ENCODE measurements around the gene PTPRN2.

Gene PTPRN2

DNA sequence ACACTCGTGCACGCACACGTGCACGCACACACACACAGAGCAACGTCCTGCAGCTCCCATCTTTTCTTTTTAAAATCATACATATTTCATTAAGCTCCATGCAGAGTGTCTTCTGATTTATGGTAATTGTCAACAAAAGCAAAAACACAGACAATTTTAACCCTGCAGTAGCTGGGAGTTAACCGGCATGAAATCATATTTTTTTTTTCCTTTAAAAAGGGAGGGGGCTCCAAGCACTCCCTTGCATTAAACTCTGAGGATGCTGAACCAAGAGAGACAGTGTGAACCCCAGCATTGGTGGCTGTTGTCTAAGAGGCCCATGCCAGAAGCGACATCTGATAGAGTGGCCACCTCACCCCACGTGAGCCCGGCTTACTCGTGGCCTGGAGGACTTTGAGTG, 708.2 kb downstream of the PTPRN2 start:
- DNase-seq (ENCODE audit: low read depth in 4 of 4, low spot score in 1 of 4), result no peak

DNA sequence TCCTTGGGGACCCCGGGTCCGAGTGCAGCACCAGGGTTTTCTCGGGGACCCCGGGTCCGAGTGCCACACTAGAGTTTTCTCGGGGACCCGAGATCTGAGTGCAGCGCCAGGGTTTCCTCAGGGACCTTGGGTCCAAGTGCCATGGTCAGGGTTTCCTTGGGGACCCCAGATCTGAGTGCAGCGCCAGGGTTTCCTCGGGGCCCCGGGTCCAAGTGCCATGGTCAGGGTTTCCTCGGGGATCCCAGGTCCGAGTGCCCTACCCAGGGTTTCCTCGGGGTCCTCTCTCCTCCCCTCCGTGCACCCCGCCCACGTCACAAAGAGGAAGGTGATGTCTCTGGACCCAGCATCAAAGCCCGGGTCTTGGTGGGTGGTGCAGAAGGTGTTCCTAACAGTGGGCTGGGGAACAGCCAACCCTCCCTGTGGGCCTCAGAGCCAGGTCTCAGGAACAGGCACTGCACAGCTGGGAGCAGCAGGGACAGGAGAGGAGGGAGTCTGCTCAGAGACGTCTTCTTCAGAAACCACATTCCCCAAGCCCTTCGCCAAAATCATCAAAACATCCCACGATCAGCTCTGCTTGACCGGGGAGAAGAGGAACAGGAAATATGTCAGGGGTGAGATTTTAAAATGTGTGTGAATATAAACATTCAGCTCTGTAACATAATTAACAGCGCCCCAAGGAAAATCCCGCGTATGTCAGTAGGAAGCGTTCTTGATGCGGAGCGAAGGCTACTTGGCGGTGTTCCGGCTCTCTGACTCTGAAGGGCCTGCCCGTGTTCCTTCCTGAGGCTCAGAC, 710.1 kb downstream of the PTPRN2 start:
- DNase-seq (ENCODE audit: low read depth in 4 of 4, low spot score in 1 of 4), result no peak

DNA sequence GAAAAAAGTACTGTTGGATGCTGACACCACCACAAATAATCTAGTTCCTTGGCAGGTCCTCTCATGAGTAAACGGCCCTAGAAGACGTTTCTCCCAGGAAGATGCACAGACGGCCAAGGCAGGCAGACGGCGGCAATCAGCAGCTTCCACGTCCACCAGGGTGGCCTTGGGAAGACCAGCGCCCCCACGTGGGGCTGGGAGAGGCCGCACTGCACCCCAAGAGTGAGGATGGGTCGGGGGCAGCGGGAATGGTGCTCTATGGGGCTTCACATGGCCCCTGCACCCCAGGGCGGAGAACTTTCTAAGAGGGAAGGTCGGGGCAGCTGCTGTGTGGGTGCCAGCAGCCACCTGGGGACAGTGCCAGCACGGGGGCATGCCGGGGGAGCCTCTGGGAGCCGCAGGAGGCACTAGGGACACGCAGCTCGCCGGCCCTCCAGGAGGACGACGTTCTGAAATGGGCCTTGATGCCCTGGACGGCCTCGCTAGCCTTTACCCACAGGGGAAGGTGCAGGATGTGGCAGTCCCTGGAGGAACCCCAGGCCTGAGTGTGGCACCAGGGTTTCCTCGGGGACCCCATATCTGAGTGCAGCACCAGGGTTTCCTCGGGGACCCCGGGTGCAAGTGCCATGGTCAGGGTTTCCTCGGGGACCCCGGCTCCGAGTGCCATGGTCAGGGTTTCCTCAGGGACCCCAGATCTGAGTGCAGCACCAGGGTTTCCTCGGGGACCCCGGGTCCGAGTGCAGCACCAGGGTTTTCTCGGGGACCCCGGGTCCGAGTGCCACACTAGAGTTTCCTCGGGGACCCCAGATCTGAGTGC, 710.9 kb downstream of the PTPRN2 start:
- no peak for DNase-seq (ENCODE audit: low read depth in 4 of 4, low spot score in 1 of 4)

DNA sequence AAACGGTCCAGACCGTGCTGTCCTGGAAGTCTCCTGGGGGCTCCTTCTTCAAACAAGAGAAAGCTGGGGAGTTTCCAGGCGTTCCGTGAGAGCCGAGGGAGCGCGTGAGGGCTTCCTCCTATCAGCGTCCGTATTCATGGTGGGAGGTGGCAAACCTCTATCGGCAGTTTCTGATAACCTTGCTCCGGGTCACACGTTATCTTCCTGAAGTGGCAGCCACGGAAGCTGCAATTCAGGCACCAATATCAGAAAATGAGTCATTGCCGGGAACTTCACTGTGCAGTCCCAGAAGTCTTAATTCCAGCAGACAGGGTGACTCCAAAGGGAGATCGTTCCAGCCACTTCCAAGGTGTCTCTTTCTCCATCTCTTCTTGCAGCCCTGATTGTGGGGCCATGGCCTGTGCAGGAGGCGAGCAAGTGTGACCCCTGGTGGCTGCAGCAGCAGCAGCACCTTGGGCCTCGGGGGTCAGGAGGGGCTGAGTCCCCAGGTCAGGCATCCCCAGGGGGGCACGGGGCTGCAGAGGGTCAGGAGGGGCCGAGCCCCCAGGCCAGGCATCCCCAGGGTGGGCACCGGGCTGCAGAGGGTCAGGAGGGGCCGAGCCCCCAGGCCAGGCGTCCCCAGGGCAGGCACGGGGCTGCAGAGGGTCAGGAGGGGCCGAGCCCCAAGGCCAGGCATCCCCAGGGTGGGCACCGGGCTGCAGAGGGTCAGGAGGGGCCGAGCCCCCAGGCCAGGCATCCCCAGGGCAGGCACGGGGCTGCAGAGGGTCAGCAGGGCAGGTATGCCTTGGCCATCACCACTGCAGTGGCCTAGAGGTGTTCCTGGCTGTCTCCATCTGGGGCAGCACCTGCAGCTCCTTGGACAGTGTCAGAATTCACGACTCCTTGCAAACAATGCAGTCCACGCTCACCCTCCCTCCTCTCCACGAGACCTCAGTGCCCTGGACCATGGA, 712.1 kb downstream of the PTPRN2 start:
- DNase-seq (ENCODE audit: low read depth in 4 of 4, low spot score in 1 of 4), result peak; percentile 14 to 41 (median 30)

DNA sequence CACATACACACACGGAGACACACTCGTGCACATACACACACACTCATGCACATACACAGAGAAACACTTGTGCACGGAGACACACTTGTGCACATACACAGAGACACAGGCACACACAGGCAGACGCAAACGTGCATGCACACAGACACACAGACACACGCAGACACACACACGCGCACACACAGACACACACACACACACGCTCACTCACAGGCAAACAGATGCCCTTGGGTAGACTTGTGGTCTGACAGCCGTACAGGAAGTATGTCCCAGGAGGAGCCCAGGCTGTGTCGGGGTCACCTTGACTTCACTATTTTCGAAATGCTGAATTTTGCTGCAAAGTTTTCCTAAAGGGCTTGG, 712.8 kb downstream of the PTPRN2 start:
- DNase-seq (ENCODE audit: low read depth in 4 of 4, low spot score in 1 of 4), result no peak

DNA sequence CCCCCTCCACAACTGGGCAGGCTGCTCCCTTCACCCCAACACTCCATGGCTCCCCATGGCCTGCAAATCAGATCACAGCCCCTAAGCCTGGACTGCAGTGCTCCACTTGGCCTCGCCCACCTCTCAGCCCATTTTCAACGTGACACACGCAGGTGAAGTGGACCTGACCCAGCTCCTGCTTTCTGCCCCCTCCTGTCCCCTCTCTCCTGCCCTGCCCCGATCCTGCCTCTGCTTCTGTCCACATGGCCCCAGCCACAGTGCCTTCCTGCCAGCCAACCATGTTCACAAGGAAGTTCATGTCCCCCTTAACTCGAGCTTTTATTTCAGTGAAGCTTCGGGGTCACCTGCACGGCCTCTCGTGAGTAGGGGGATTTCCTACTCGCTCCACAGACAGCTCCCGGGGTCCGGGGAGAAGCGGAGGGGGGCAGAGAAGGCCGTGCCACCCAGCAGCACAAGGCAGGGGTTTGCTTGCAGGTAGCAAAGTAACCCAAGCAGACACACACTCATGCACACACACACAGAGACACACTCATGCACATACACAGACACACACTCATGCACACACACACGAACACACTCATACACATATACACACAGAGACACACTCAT, 713.3 kb downstream of the PTPRN2 start:
- DNase-seq (ENCODE audit: low read depth in 4 of 4, low spot score in 1 of 4), result no peak

DNA sequence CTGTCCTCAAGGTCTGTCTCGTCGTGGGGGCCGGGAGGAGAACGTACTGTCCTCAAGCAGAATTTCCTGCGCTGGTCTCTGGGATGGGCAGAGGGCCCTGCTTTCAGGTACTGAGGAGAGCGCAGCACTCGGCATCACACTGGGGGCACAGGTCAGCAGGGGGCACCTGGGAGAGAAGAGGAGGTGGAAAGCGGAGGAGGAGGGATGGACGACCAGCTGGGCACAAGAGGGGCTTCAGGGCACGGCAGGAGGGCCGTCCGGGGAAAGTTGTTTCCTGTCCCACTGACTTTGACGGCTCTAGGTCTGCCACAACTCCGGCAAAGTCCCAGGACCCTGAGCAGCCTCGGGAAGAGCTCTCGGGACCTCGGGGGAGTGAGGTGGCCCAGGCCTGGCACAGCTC, 714.0 kb downstream of the PTPRN2 start:
- no peak for DNase-seq (ENCODE audit: low read depth in 4 of 4, low spot score in 1 of 4)

DNA sequence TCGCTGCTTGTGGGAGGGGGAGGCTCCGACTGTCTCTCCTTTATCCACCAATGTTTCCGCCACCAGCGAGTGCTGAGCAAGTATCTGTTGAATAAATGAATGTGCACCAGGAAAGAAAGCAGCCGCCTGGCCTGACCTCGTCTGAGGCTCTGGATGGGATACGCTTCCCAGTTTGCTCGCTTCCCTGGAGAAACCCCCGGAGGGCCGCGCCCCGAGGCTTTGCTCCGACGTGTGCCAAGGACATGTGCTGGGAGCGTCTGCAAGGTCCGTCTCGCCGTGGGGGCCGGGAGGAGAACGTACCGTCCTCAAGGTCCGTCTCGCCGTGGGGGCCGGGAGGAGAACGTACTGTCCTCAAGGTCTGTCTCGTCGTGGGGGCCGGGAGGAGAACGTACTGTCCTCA, 714.4 kb downstream of the PTPRN2 start:
- DNase-seq (ENCODE audit: low read depth in 4 of 4, low spot score in 1 of 4), result no peak

DNA sequence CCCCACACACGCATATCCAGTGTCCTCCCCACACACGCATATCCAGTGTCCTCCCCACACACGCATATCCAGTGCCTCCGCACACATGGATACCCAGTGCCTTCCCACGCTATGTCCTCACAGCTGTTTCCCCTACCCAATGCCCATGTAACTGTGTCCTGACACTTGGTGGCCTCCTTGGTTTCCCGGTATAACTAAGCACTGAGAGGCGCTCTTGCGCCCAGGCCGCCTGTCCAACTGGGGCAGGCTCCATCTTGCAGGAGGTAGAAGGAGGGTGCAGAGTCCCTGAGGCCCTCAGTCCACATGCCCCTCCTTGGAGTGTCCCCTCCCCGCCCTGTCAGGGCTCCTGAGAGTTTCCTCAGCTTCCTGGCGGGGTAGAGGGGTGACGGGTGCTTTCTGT, 715.2 kb downstream of the PTPRN2 start:
- DNase-seq (ENCODE audit: low read depth in 4 of 4, low spot score in 1 of 4), result no peak

DNA sequence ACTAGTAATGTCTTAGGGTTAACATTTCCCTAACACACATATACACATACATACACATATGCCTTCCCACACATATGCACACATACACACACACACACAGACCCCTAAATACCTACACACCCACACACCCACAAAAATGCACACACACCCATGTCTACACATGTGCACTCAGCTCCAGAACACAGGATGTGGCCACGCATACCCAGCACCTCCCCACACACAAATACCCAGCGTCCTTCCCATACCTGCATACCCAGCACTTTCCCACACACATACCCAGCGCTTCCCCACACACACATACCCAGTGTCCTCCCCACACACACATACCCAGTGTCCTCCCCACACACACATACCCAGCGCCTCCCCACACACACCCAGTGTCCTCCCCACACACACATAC, 715.9 kb downstream of the PTPRN2 start:
- DNase-seq (ENCODE audit: low read depth in 4 of 4, low spot score in 1 of 4), result no peak

DNA sequence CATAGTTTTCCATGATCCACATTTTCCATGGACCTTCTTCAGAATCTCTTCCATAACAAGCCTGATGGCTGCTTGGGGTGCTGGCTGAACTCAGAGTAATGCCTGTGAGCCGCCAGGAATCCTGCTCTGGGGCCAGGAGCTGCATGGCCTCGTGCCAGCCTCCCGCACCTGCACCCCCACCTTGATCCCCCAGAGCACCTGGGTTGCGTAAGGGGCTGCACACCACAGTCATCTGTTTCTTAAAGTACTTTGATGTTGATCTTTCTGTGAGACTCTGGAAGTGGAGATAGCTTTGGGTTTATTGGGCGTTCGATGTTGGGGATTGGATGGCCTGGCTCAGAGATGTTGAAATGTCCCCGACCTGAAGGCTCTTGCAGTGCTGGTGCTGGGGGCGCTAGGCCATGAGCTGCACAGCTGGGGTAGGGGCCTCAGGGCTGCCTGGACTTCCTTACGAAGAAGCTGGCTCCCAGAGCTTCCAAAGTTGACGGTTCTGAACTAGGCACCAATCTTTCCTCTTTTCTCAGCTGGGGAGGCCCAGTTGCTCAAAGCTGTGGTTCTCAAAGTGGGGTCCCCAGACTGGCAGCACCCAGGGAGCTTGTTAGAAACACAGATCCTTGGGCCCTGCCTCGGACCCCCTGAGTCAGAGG, 716.9 kb downstream of the PTPRN2 start:
- no peak for DNase-seq (ENCODE audit: low read depth in 4 of 4, low spot score in 1 of 4)

DNA sequence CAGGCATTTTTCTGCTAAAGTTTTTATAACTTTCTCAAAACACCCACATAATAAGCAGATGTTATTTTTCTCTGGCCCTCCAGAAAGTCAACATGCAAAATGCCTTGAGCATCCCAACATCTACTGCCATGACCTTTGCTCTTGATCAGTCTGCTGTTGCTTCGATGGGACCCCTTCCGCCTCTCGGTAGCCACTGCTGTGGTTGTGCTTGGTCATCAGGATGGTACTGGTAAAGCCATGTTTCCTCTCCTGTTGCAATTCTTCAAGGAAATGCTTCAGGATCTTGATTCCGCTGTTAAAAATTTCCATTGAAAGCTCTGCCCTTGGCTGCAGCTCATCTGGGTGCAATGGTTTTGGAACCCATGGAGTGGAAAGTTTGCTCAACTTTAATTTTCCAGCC, 717.8 kb downstream of the PTPRN2 start:
- no peak for DNase-seq (ENCODE audit: low read depth in 4 of 4, low spot score in 1 of 4)

DNA sequence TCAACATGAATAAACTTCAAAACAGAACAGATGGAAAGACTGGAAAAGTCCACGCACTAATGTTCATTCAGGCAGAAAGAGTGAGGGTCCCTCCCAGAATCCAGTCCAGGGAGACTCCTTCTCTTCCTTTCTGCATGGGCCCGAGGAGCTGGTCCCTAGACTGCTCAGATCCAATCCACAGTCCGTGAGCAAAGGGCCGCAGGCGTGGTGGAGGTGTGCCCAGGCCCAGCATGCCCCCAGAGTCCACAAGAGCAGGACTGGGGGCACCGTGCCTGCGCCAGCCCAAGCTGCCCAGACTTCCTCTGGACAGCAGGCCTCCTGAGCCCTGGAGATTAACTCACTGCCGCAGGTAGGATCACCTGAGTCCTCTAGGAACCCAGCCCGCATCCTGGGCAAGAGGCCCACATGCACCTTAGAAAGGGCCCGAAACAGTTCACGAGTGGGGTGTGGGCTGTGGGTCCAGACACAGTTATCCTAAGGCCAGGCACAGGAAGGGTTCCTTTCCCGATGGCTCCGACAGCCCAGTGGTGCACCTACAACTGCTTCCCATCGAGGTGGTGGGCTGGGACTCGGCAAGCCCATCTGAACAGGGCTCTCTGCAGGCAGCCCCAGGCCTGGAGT, 719.8 kb downstream of the PTPRN2 start:
- no peak for DNase-seq (ENCODE audit: low read depth in 4 of 4, low spot score in 1 of 4)

DNA sequence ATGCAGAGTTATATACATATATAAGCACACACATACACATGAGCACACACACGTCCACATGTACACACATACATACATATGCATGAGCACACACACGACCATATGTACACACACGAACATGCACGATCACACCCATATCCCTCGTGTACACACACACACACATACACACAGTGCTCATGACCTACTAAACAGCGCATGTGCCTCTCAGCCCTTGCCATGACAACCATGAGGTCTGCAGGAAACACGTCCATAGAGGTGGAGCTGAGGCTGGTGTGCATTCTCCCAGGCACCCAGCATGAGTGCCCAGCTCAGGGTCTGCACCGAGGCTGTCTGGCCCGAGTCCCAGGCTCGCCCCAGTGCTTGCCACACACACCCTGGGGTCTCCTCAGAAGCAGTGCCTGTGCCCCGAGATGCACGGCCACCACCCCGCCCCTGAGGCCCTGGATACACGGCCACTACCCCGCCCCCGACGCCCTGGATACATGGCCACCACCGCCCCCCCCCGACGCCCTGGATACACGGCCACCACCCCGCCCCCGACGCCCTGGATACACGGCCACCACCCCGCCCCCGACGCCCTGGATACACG, 721.2 kb downstream of the PTPRN2 start:
- no peak for DNase-seq (ENCODE audit: low read depth in 4 of 4, low spot score in 1 of 4)

DNA sequence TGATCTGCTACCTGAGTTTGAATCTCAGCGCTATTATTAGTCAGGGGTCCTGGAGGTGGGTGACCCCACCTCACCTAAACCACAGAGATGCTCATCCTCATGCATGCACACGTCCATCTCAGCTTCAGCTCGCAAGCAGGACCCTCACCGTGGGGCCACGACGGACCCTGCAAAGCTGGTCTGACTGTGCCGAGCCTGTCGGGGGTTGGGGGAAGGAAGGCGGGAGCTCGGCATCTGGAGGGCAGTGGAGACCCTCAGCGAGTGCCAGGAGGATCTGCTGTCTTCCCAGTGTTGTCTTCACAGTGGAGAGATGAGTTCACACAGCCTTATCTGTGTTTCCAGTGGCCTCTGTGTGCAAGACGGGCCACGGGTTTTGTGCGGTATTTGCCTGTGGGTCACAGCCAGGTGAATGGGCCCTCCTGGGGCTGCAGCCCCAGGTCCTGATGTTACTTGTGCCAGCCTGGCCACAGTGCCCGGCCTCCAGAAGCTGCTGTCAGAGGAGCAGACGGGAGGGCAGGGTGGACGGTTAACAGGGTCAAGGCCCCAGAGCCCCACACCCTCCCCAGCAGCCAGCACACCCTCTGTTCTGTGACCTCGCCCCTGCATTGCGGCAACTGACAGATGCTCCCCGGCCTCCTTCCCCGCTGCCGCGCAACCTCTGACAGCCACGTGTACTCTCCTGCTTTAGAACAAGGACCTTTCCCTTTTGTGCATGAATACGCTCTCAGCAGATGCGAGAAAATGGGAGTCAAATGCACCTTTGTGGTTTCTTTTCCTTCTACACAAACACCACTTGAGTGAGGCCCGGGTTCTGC, 722.1 kb downstream of the PTPRN2 start:
- DNase-seq (ENCODE audit: low read depth in 4 of 4, low spot score in 1 of 4), result no peak

DNA sequence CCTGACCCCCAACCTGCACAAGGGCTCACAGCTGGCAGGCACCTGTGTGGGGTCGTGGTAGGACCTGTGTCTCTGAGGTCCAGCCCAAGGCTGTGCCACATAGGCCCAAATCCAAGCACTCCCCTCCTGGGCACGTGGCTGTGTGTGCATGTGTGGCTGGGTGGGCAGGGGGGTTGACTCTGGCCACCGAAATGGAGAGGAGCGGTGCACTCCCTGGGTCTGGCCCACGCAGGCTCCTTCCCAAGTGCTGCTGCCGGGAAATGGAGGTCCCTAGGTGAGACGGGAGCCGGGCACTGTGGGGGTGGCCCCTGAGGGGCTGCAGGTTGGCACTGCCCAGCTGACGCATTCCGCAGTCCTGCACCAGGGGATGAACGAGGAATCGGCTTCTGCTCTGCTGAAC, 722.7 kb downstream of the PTPRN2 start:
- no peak for DNase-seq (ENCODE audit: low read depth in 4 of 4, low spot score in 1 of 4)

DNA sequence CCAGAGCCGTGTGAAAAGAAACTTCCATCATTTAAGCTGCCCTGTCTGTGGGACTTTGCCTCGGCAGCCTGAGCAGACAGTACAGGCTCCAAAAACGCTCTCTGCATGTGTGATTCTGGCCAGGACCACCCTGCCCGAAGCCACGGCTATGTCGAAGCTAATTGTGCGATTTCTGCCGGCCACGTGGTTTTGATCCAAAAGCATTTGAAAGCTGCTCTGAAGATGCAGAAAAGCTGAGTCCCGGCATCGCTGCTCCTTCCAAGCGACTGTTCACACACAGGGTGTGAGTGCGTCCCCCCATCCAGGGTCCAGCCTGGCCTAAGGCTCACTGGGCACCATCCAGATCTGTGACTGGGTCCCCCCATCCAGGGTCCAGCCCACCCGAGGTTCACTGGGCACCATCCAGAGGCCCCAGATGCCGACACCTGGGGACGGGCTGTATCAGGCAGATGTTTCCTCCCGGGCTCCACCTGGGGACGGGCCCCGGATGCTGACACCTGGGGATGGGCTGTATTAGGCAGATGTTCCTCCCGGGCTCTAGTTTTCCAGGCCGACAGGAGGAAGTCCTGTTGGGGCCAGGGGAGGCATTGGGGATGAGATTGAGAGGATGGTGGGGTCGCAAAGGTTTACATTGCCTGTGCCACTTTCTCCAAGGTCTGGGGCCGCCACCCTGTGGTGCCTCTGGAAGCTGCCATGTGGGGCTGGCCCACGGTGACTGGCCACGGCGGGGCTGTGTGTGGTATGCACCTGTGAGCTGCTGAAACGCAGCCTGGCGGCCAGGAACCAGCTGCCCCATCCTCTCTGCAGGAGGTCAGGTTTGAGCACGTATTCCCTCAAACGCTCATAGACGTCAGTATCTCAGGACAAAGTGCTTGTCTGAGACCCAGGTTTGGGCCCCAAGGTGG, 723.5 kb downstream of the PTPRN2 start:
- no peak for DNase-seq (ENCODE audit: low read depth in 4 of 4, low spot score in 1 of 4)

DNA sequence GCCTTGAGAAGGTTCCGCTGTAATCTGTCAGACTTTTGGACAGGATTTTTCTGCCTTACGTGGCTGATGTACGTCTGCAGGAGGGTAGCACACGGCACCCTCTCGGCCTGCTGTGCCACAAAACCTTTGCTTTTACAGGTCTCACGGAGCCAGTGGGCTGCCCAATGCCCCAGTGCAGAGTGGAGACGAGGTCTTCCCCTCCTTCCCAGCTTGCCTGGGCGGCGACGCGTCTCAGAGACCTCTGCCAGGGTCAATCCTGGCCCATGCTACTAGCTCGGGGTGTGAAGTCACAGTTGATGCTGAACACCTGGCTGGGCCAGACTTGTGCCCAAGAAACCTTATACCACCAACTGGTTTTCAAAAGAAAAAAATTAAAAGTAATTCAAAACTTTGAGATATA, 724.4 kb downstream of the PTPRN2 start:
- no peak for DNase-seq (ENCODE audit: low read depth in 4 of 4, low spot score in 1 of 4)
